ENCODE measurements around the gene MAU2.

MAU2 gene

GRCh38 chr19:19315444-19315843 is 5.2 kb upstream of the MAU2 start:
- no peak for DNase-seq

- DNase-seq = no peak
These were observed 4.5 kb upstream of the MAU2 start for GRCh38 chr19:19316082-19316481.

DNA sequence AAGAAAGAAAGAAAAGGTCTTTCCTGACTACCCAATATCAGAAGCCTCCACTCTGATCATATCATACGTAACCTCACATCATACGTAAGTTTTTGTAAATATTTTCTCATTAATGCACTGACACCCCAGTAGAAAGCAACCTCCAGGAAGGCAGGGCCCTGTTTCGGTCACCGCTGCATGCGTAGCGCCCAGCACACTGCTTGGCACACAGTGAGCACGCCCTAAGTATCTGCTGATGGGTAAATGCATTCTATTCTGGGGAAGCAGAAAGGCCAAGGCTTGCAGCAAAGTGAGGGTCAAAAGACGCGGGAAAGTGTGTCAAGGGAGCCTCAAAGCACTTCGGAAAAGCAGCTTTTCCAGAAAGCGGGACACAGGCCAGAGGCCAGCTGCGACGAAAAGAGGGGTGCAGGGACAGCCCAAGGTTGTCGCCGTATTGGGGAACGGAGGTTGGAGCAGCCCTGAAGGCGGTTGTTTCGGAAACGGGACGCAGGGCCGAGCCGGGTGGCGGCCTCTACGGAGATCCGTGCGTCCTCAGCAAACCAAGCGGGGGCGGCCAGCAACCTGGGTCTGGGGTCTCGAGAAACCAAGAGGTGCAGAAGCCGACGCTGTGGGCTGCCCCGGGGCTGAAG is 783 bp upstream of the MAU2 start:
- no peak for DNase-seq

- DNase-seq = no peak
These were observed 530 bp downstream of the MAU2 start for GRCh38 chr19:19321141-19321577.

- DNase-seq = no peak
These were observed 3.6 kb downstream of the MAU2 start for GRCh38 chr19:19324059-19324770.

DNA sequence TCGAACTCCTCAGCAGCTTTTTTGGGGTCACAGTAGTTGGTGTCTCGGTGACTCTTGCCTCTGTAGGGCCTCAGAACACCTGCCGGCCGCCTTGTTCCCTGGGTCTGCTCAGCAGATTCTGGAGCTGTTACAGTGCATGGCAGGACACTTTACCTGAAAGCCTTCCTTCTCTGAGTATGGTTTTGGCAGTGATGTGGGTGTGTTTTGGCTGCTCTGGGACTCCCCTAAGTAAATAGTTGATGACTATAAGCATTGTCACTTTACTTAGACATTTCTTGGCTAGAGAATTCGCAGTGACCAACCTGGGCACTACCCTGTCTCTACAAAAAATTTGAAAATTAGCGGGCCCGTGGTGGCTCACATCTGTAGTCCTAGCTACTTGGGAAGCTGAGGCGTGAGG is 7.0 kb downstream of the MAU2 start:
- no peak for DNase-seq

- peak; percentile 18 for DNase-seq
These were observed 8.5 kb downstream of the MAU2 start for GRCh38 chr19:19329126-19329525.

DNA sequence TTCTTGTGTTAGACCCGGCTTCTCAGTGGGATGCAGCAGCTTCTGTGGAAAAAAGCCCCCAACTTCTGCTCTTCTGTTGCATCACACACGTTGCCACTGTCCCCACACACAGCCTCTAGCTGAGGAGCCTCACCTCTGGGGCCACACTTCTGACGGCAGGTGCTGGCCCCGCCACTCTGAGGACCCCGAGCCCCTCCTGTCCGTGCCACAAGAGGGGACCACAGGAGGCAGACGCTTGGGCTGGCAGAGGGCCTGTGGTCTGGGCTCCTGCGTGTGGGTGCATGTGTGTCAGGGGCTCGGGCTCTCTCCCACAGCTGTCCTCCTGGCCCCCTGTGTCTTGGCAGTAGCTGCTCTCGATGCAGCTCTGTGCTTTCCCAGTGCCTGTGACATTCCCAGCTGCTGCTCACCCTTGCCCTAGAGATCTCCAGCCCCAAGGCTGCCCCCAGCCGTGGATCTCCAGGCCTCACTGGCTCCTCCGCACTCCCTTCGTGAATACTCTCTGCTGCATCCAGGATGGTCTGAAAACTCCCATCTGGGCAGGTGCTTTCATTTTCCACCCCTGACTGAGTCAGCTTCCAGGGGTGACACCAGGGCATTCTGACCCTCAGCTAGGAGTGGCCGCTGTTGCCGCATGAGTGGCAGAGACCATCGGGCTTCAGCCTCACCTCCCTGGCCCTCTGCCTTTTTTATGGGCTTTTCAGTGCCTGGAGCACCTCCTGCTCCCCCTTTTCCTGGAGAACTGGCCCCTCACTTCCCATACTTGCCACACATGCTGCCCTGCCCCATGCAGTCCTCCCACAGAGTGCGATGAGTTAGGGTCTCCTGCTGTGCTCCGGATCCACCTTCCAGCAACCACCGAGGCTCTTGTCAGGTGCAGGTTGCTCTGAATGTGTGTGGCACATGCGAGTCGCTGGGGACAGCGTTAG is 13.7 kb downstream of the MAU2 start:
- no peak for DNase-seq

GRCh38 chr19:19334989-19335344 is 14.3 kb downstream of the MAU2 start:
- no peak for DNase-seq

DNA sequence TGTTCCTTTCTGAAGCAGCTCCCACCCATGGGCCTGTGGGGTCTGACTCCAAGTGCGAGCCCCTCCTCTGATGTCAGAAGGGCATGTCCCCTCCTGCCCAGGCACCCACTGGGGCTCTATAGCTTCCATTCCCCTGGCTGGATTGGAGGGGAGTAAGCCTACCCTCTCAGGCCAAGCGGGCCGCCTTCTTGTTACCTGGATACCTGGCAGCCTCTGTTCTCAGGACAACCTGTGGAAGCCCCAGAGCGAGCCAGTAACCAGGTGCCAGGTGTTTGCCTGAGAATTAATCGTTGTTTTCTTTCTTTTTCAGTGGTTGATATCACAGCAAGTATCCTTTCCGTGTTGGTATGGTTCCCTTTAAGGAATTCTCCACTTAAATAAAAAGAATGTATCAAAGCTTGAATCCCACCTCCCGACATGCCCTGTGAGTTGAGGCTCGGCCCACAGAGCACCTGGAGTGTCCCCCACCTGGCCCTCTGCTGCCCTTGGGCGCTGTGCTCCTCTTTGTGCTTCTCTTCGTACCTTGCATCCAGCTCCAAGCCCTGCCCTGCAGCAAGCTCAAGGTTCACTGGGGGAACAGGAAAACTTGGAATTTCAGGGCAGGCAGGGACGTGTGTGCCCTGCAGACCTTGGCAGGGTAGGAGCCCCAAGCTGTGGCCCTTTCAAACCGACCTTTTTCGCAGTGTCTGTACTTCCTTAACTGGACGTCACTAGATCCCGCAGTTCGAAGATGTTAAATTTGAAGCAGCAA is 15.0 kb downstream of the MAU2 start:
- DNase-seq = no peak

DNA sequence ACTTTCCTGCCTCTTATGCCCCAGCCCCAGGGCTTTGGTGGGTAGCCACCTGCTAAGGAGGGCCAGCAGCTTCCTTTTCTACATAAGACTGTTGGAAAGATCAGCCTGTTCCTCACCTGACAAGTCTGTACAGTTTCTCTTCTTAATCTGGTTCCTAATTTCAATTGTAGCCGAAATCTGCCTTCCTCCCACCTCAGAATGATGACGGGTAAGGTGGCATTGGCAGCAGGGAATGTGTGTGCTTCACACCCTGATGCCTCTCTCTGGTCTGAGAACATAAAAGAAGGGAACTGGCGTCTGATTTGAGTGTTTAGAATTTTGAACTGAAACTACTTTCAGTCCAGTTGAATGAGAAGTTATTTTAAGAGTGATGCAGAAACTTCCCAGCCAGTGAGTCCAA is 16.0 kb downstream of the MAU2 start:
- no peak for DNase-seq

DNA sequence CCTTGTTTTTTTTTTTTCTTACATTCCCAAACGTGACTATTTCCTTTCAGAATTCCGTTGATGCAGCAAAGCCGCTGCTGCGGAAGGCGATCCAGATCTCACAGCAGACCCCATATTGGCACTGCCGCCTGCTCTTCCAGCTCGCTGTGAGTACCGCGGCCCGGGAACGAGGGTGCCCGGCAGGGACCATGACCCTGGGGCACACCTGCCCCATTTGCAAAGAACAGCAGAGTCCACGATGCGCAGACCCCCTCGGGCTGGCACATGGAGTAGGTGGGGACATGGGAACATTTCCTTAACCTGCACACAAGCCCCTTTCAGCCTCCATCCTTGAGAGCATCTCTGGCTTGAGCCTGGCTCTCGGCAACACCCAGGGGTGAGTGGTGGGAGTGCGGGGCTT is 16.5 kb downstream of the MAU2 start:
- no peak for DNase-seq

GRCh38 chr19:19338082-19338481 is 17.5 kb downstream of the MAU2 start:
- DNase-seq = no peak

DNA sequence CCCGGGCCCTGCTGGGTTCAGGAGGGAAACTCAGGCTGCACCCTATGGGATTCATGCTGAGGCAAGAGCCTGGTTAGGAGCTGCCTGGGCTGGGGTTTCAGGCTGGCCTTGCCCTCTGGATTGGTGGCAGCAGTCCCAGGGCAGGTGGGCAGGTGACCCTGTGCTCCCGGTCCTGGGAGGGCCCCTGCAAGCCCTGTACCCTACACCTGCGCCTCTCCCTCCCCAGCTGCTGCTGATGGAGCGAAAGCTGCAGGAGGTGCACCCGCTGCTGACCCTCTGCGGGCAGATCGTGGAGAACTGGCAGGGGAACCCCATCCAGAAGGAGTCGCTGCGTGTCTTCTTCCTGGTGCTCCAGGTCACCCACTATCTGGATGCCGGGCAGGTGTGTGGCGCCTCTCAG is 20.4 kb downstream of the MAU2 start:
- no peak for DNase-seq

DNA sequence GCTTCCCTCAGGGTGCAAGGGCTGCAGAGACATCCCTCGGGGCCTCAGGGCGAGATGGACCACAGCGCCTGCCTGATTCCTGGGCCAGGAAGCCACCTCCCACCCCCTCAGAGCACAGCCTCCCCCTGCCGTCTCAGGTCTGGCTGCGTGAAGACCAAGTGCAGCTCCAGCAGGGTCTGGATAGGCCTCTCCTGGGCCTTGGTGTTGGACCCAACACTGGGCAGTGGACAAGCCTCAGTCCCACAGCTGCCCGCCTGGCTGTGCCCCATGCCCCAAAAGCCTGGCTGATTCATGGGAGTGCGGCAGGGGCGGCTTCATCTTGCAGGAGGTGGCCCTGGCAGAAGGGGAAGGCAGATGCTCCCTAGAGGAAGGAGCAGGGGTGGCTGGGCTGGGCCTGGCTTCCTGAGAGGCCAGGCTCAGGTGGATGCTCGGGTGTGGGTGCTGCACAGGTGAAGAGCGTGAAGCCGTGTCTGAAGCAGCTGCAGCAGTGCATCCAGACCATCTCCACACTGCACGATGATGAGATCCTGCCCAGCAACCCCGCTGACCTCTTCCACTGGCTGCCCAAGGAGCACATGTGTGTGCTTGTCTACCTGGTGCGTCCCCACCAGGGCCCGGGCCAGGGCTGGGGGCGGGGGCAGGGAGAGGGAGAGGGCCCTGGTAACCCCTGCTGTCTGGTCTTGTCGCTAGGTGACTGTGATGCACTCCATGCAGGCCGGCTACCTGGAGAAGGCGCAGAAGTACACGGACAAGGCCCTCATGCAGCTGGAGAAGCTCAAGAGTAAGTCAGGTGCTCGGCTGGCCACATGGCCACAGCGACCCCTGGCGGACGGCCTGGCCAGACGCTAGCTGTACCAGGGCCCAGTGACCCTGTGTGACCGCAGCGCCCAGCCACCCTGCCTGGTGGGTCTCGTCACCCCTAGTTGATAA is 21.7 kb downstream of the MAU2 start:
- DNase-seq = no peak

- DNase-seq = no peak
These were observed 22.4 kb downstream of the MAU2 start for GRCh38 chr19:19343016-19343362.

- no peak for DNase-seq
These were observed 23.1 kb downstream of the MAU2 start for GRCh38 chr19:19343762-19344161.

- DNase-seq = no peak
These were observed 24.6 kb downstream of the MAU2 start for GRCh38 chr19:19345232-19345631.

GRCh38 chr19:19345970-19346369 is 25.3 kb downstream of the MAU2 start:
- DNase-seq = no peak

GRCh38 chr19:19347401-19348110 is 26.9 kb downstream of the MAU2 start:
- no peak for DNase-seq

- DNase-seq = no peak
These were observed 27.6 kb downstream of the MAU2 start for GRCh38 chr19:19348266-19348665.
